HepG2 (cell line): ENCODE measurements around the gene SNX10. TPM values are rescaled to one million over a fixed set of nuclear protein-coding genes. Genes with fewer than 3 reads are reported as not detected.

Source experiments
- BCL6 ChIP-seq: IDR thresholded peaks from 2 replicates; pipeline ENCODE4 v1.6.1; 2016; ENCODE audit warnings: missing genetic modification reagents, missing compliant biosample characterization
- CHD2 ChIP-seq: IDR thresholded peaks from 2 replicates; pipeline ENCODE4 v1.6.1; 2011; ENCODE audit warnings: low read depth, low read length, improper control_type of control experiment
- CREM ChIP-seq, 2 experiments: sonication (generic) in 1 of 2; formaldehyde crosslinking in 1 of 2; IDR thresholded peaks; 2 replicates each; pipeline versions ENCODE4 v1.4.0 to v1.6.1; 2016 to 2020; ENCODE audit warnings: antibody characterized with exemption in 1 of 2, mild to moderate bottlenecking in 1 of 2, missing genetic modification reagents in 1 of 2
- DMAP1 ChIP-seq: IDR thresholded peaks from 2 replicates; pipeline ENCODE4 v1.6.1; 2016
- DPF2 ChIP-seq: sonication (generic); formaldehyde crosslinking; IDR thresholded peaks from 2 replicates; pipeline ENCODE4 v1.4.0; 2020; ENCODE audit warnings: mild to moderate bottlenecking, low read depth, missing genetic modification reagents, borderline replicate concordance
- GFI1 ChIP-seq: sonication (generic); formaldehyde crosslinking; IDR thresholded peaks from 2 replicates; pipeline ENCODE4 v1.5.0; 2020; ENCODE audit warnings: missing genetic modification reagents, mild to moderate bottlenecking, borderline replicate concordance
- IKZF1 ChIP-seq: fragments of 450-650 bp; IDR thresholded peaks from 2 replicates; pipeline ENCODE4 v1.7.1; 2016
- MED13 ChIP-seq: sonication (generic); formaldehyde crosslinking; IDR thresholded peaks from 2 replicates; pipeline ENCODE4 v1.5.0; 2020; ENCODE audit warnings: missing genetic modification reagents
- MTF2 ChIP-seq: sonication (generic); formaldehyde crosslinking; IDR thresholded peaks from 2 replicates; pipeline ENCODE4 v1.5.0; 2020; ENCODE audit warnings: missing genetic modification reagents, borderline replicate concordance
- NCOA1 ChIP-seq: sonication (generic); formaldehyde crosslinking; IDR thresholded peaks from 2 replicates; pipeline ENCODE4 v1.9.0; 2021; ENCODE audit warnings: missing genetic modification reagents
- PITX1 ChIP-seq: sonication (generic); formaldehyde crosslinking; IDR thresholded peaks from 2 replicates; pipeline ENCODE4 v1.5.1; 2020; ENCODE audit warnings: mild to moderate bottlenecking, missing genetic modification reagents
- PRMT3 ChIP-seq: sonication (generic); formaldehyde crosslinking; IDR thresholded peaks from 2 replicates; pipeline ENCODE4 v1.8.1; 2022; ENCODE audit warnings: low read depth, mild to moderate bottlenecking, moderate library complexity, missing genetic modification reagents, borderline replicate concordance
- PRPF4 ChIP-seq: fragments of 200-400 bp; formaldehyde crosslinking; IDR thresholded peaks from 2 replicates; pipeline ENCODE4 v1.6.1; 2016; ENCODE audit warnings: low read length, low read depth; ENCODE audit not compliant: poor library complexity, severe bottlenecking
- ZMAT3 ChIP-seq: sonication (generic); formaldehyde crosslinking; conservative IDR thresholded peaks from 2 replicates; pipeline ENCODE4 v1.7.0; 2021; ENCODE audit warnings: missing genetic modification reagents
- ZNF296 ChIP-seq: sonication (generic); formaldehyde crosslinking; conservative IDR thresholded peaks from 2 replicates; pipeline ENCODE4 v1.5.0; 2020; ENCODE audit warnings: mild to moderate bottlenecking, missing genetic modification reagents
- ZNF383 ChIP-seq: sonication (generic); formaldehyde crosslinking; IDR thresholded peaks from 2 replicates; pipeline ENCODE4 v1.4.0; 2020; ENCODE audit warnings: missing genetic modification reagents, mild to moderate bottlenecking, borderline replicate concordance
- ZNF44 ChIP-seq: sonication (generic); formaldehyde crosslinking; IDR thresholded peaks from 2 replicates; pipeline ENCODE4 v1.5.1; 2020; ENCODE audit warnings: mild to moderate bottlenecking, missing genetic modification reagents
- ZNF468 ChIP-seq: sonication (generic); formaldehyde crosslinking; IDR thresholded peaks from 2 replicates; pipeline ENCODE4 v1.8.0; 2022; ENCODE audit warnings: mild to moderate bottlenecking, moderate library complexity, missing genetic modification reagents
- ZNF496 ChIP-seq: sonication (generic); formaldehyde crosslinking; IDR thresholded peaks from 2 replicates; pipeline ENCODE4 v1.8.1; 2023; ENCODE audit warnings: mild to moderate bottlenecking, moderate library complexity, missing genetic modification reagents; ENCODE audit not compliant: insufficient replicate concordance
- ZNF670 ChIP-seq: sonication (generic); formaldehyde crosslinking; IDR thresholded peaks from 2 replicates; pipeline ENCODE4 v1.8.0; 2022; ENCODE audit warnings: mild to moderate bottlenecking, missing genetic modification reagents, borderline replicate concordance
- ZNF773 ChIP-seq: sonication (generic); formaldehyde crosslinking; IDR thresholded peaks from 2 replicates; pipeline ENCODE4 v1.4.0; 2020; ENCODE audit warnings: missing genetic modification reagents, borderline replicate concordance
- ZNF790 ChIP-seq: sonication (generic); formaldehyde crosslinking; IDR thresholded peaks from 2 replicates; pipeline ENCODE4 v1.8.0; 2022; ENCODE audit warnings: missing genetic modification reagents, mild to moderate bottlenecking, borderline replicate concordance
- ZNF850 ChIP-seq: sonication (generic); formaldehyde crosslinking; conservative IDR thresholded peaks from 2 replicates; pipeline ENCODE4 v1.9.0; 2021; ENCODE audit warnings: mild to moderate bottlenecking, missing genetic modification reagents
- polyA plus RNA-seq, 8 experiments: library from polyadenylated mRNA; depleted of rRNA in 3 of 8; stranded (reverse) in 7 of 8; unstranded in 1 of 8; fragments of >200 nt; fragmentation: Illumina TruSeq in 4 of 8; extraction: Trizol in 4 of 8; gene quantifications; 2 replicates each; pipeline versions ENCODE4 v1.2.1 to v1.2.3, GENCODE V29; 2011 to 2016; ENCODE audit warnings: low read depth in 4 of 8, missing spikeins in 1 of 8, mixed read lengths in 1 of 8; ENCODE audit not compliant: insufficient read depth in 1 of 8
- total RNA-seq, 5 experiments: library from RNA; depleted of rRNA; stranded (reverse); fragments of >200 nt; fragmentation: Illumina TruSeq; extraction: Trizol; gene quantifications; 2 replicates each; pipeline ENCODE4 v1.2.3, GENCODE V29; 2016; ENCODE audit warnings: low read depth in 1 of 5
- TF ChIP-seq, protein P1 (sequence below): IDR thresholded peaks from 2 replicates; pipeline ENCODE4 v1.6.1; 2016; ENCODE audit warnings: missing compliant biosample characterization, missing genetic modification reagents, borderline replicate concordance
- TF ChIP-seq, protein P2 (sequence below): sonication (generic); formaldehyde crosslinking; IDR thresholded peaks from 2 replicates; pipeline ENCODE4 v1.5.0; 2020; ENCODE audit warnings: mild to moderate bottlenecking, low read depth, missing genetic modification reagents, borderline replicate concordance
- TF ChIP-seq, protein P3 (sequence below): sonication (generic); formaldehyde crosslinking; IDR thresholded peaks from 2 replicates; pipeline ENCODE4 v1.9.0; 2021; ENCODE audit warnings: missing genetic modification reagents, mild to moderate bottlenecking, borderline replicate concordance

Gene SNX10
- total and polyA plus RNA-seq, 2 of the 13 experiments (the other 11 are each of a cell fraction or from before 2014, with no cell fraction given), result 26.0 to 27.6 TPM

DNA sequence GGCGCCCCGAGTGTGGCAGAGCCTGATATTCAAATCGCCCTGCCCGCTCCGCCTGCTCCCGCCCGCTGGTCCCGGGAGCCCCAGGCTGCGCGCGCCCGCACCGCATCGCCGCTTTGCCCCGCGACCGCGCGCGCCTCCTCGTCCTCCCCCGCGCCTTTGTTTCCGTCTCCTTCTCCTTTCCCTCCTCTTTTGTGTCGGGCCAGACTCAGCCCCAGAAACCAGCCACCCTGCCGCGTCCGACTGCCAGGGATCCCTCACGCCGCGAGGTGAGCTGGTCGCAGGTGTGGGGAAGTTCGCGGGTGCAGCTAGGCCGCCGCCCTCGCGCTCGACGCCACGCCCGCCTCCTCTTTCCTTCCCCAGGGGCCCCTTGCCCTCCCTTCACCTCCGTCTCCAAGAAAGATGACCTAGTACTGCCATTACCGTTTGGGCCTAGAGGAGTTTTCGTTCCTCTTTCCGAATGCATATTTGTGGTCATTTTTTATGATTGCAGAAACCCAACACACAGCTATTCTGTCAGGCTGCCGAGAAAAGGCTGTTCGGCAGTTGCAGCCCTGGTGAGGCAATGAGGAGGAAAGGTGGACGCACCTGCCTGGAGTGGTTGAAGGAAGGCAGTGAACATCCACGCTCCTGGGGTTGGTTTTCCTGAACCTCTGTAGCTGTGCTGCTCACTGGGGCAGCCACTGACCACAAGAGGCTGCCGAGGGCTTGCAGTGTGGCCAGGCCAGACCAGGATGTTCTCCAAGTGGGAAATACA, 107.3 kb downstream of the SNX10 start (continued):
- no peak for TF ChIP-seq CHD2
- TF ChIP-seq PRMT3, result no peak
- TF ChIP-seq PITX1, result no peak
- 0 out of 2 replicates have a peak, but pooled peaks have one; percentile 48 for TF ChIP-seq ZNF850 (CRISPR knock-in tag)
- TF ChIP-seq CREM (IDR thresholded peaks at IDR 0.05), result no peak
- no peak for TF ChIP-seq CREM (CRISPR knock-in tag; IDR thresholded peaks at IDR 0.05)
- TF ChIP-seq ZNF468 (CRISPR knock-in tag), result no peak
- no peak for TF ChIP-seq ZNF296 (CRISPR knock-in tag)
- no peak for TF ChIP-seq ZNF383
- peak; percentile 54; the same call in 1 of the 2 replicates for TF ChIP-seq ZNF670 (CRISPR knock-in tag)
- no peak for TF ChIP-seq PRPF4
- TF ChIP-seq, protein P1, sequence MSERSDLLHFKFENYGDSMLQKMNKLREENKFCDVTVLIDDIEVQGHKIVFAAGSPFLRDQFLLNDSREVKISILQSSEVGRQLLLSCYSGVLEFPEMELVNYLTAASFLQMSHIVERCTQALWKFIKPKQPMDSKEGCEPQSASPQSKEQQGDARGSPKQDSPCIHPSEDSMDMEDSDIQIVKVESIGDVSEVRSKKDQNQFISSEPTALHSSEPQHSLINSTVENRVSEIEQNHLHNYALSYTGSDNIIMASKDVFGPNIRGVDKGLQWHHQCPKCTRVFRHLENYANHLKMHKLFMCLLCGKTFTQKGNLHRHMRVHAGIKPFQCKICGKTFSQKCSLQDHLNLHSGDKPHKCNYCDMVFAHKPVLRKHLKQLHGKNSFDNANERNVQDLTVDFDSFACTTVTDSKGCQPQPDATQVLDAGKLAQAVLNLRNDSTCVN, result no peak
- no peak for TF ChIP-seq ZNF496 (CRISPR knock-in tag)
- no peak for TF ChIP-seq ZNF44 (CRISPR knock-in tag)
- TF ChIP-seq ZNF773 (CRISPR knock-in tag), result no peak; the same call in 1 of the 2 replicates
- no peak for TF ChIP-seq IKZF1
- TF ChIP-seq ZMAT3, result no peak
- TF ChIP-seq BCL6 (CRISPR knock-in tag), result no peak
- no peak for TF ChIP-seq DPF2 (CRISPR knock-in tag)
- TF ChIP-seq DMAP1 (CRISPR knock-in tag), result 0 out of 2 replicates have a peak, but pooled peaks have one; percentile 19
- no peak for TF ChIP-seq GFI1 (CRISPR knock-in tag)
- no peak for TF ChIP-seq ZNF790 (CRISPR knock-in tag)
- TF ChIP-seq, protein P2, sequence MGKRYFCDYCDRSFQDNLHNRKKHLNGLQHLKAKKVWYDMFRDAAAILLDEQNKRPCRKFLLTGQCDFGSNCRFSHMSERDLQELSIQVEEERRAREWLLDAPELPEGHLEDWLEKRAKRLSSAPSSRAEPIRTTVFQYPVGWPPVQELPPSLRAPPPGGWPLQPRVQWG (CRISPR knock-in tag), result no peak
- TF ChIP-seq, protein P3, sequence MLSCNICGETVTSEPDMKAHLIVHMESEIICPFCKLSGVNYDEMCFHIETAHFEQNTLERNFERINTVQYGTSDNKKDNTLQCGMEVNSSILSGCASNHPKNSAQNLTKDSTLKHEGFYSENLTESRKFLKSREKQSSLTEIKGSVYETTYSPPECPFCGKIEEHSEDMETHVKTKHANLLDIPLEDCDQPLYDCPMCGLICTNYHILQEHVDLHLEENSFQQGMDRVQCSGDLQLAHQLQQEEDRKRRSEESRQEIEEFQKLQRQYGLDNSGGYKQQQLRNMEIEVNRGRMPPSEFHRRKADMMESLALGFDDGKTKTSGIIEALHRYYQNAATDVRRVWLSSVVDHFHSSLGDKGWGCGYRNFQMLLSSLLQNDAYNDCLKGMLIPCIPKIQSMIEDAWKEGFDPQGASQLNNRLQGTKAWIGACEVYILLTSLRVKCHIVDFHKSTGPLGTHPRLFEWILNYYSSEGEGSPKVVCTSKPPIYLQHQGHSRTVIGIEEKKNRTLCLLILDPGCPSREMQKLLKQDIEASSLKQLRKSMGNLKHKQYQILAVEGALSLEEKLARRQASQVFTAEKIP (CRISPR knock-in tag), result no peak
- peak; percentile 51; the same call in 1 of the 2 replicates for TF ChIP-seq MTF2
- TF ChIP-seq NCOA1 (CRISPR knock-in tag), result no peak
- TF ChIP-seq MED13, result no peak
